NCI-H82 (cell line): ENCODE results near the gene ATP7A.
"Not testable (repeated sequence)": the region's sequence is repeated elsewhere in the genome, so short reads cannot be mapped to it uniquely, and the experiment has no call there.

Source experiments
- DNase-seq: peaks from one replicate; lab custom pipeline; 2025; lab: John Stamatoyannopoulos, UW

Gene ATP7A

GRCh38 chrX:78037881-78038280, 127.4 kb downstream of the ATP7A start:
- DNase-seq = no peak

GRCh38 chrX:78042601-78043000, 132.1 kb downstream of the ATP7A start:
- no peak for DNase-seq

GRCh38 chrX:78046362-78046761, 135.9 kb downstream of the ATP7A start:
- DNase-seq = no peak

GRCh38 chrX:78048052-78048451, 137.6 kb downstream of the ATP7A start:
- DNase-seq = no peak

- no peak for DNase-seq
Measured at GRCh38 chrX:78063687-78064086, 153.2 kb downstream of the ATP7A start.

GRCh38 chrX:78064152-78064551, 153.7 kb downstream of the ATP7A start:
- no peak for DNase-seq

GRCh38 chrX:78064698-78065601, 154.5 kb downstream of the ATP7A start:
- peak; percentile 2 for DNase-seq

GRCh38 chrX:78066110-78066509, 155.6 kb downstream of the ATP7A start:
- no peak for DNase-seq

- DNase-seq = no peak
Measured at GRCh38 chrX:78071331-78071730, 160.8 kb downstream of the ATP7A start.

- not testable (repeated sequence) for DNase-seq
Measured at GRCh38 chrX:78073147-78074077, 162.9 kb downstream of the ATP7A start.

GRCh38 chrX:78074088-78074487, 163.6 kb downstream of the ATP7A start:
- DNase-seq = no peak

GRCh38 chrX:78075787-78076389, 165.4 kb downstream of the ATP7A start:
- no peak for DNase-seq

GRCh38 chrX:78081413-78081812, 170.9 kb downstream of the ATP7A start:
- not testable (repeated sequence) for DNase-seq

- DNase-seq = peak; percentile 36
Measured at GRCh38 chrX:78092296-78092695, 181.8 kb downstream of the ATP7A start.

GRCh38 chrX:78098108-78098507, 187.6 kb downstream of the ATP7A start:
- no peak for DNase-seq
